NCI-H69 (cell line): ENCODE measurements around the gene CROCC2.

ENCODE experiments used
- DNase-seq: peaks from one replicate; lab custom pipeline; 2025; lab: John Stamatoyannopoulos, UW

CROCC2 gene

GRCh38 chr2:240988146-240988545 is 82.0 kb downstream of the CROCC2 start:
- no peak for DNase-seq

GRCh38 chr2:240988571-240989271 is 82.6 kb downstream of the CROCC2 start:
- DNase-seq, result no peak

- DNase-seq, result peak; percentile 46
Measured at GRCh38 chr2:240989451-240990265, 83.5 kb downstream of the CROCC2 start.

- DNase-seq, result no peak
Measured at GRCh38 chr2:240990266-240990529, 84.1 kb downstream of the CROCC2 start.

- no peak for DNase-seq
Measured at GRCh38 chr2:240990726-240991377, 84.7 kb downstream of the CROCC2 start.

GRCh38 chr2:240991378-240992263 is 85.5 kb downstream of the CROCC2 start:
- peak; percentile 18 for DNase-seq

- DNase-seq, result no peak
Measured at GRCh38 chr2:240992572-240993291, 86.6 kb downstream of the CROCC2 start.

- no peak for DNase-seq
Measured at GRCh38 chr2:240993446-240994170, 87.5 kb downstream of the CROCC2 start.

GRCh38 chr2:240994171-240994896 is 88.2 kb downstream of the CROCC2 start:
- no peak for DNase-seq

GRCh38 chr2:240995041-240996021 is 89.2 kb downstream of the CROCC2 start:
- DNase-seq, result no peak

GRCh38 chr2:240996161-240996833 is 90.2 kb downstream of the CROCC2 start:
- DNase-seq, result no peak

- DNase-seq, result no peak
Measured at GRCh38 chr2:240996834-240997140, 90.7 kb downstream of the CROCC2 start.

GRCh38 chr2:240997141-240997855 is 91.2 kb downstream of the CROCC2 start:
- DNase-seq, result no peak

- DNase-seq, result peak; percentile 71
Measured at GRCh38 chr2:240997856-240998705, 91.9 kb downstream of the CROCC2 start, which contains the start of gene SNED1. Gene SNED1 (plus strand): TSS chr2:240998618. CDS start chr2:240998838, 220 bp downstream.

GRCh38 chr2:240998706-240998994 is 92.5 kb downstream of the CROCC2 start:
- DNase-seq, result no peak

GRCh38 chr2:240998995-240999791 is 93.1 kb downstream of the CROCC2 start:
- peak; percentile 29 for DNase-seq
